K562 (cell line): ENCODE measurements around the gene UBA3. TPM values are rescaled to one million over a fixed set of nuclear protein-coding genes. Genes with fewer than 3 reads are reported as not detected.

ENCODE experiments used
- ASH1L ChIP-seq: fragments of 450-650 bp; IDR thresholded peaks from 2 replicates; pipeline ENCODE4 v1.6.1; 2018; ENCODE audit warnings: borderline replicate concordance, mild to moderate bottlenecking, low read depth; ENCODE audit not compliant: partially characterized antibody
- CTCF ChIP-seq, 3 experiments: IDR thresholded peaks in 2 of 3; conservative IDR thresholded peaks in 1 of 3; 2 replicates each; pipeline ENCODE4 v1.5.1; 2011 to 2012; ENCODE audit warnings: low read length in 3 of 3, mild to moderate bottlenecking in 3 of 3, control low read depth in 2 of 3, improper control_type of control experiment in 1 of 3, inconsistent platforms in 1 of 3, low read depth in 1 of 3, mixed read lengths in 1 of 3, moderate library complexity in 1 of 3; ENCODE audit not compliant: insufficient read depth in 2 of 3
- GABPB2 ChIP-seq: fragments of 250-450 bp; sonication (Bioruptor Pico); conservative IDR thresholded peaks from 2 replicates; pipeline ENCODE4 v1.5.1; 2021; ENCODE audit warnings: mild to moderate bottlenecking
- LEF1 ChIP-seq: fragments of 450-650 bp; IDR thresholded peaks from 2 replicates; pipeline ENCODE4 v1.6.1; 2016; ENCODE audit warnings: mild to moderate bottlenecking
- MEF2A ChIP-seq: IDR thresholded peaks from 2 replicates; pipeline ENCODE4 v1.6.1; 2011; ENCODE audit warnings: low read depth, mild to moderate bottlenecking, low read length, moderate library complexity; ENCODE audit not compliant: control insufficient read depth
- NFIX ChIP-seq: fragments of 250-450 bp; sonication (Bioruptor Pico); IDR thresholded peaks from 2 replicates; pipeline ENCODE4 v1.4.0; 2020; ENCODE audit warnings: low read depth, mild to moderate bottlenecking, moderate library complexity
- PHF20 ChIP-seq: fragments of 450-650 bp; IDR thresholded peaks from 2 replicates; pipeline ENCODE4 v1.6.1; 2018; ENCODE audit not compliant: partially characterized antibody
- ZNF668 ChIP-seq: fragments of 250-450 bp; sonication (Bioruptor Pico); IDR thresholded peaks from 2 replicates; pipeline ENCODE4 v1.8.0; 2022; ENCODE audit warnings: mild to moderate bottlenecking, inconsistent platforms
- polyA plus RNA-seq, 8 experiments: library from polyadenylated mRNA; depleted of rRNA in 4 of 8; stranded (reverse) in 5 of 8; unstranded in 3 of 8; fragments of >200 nt; fragmentation: Nextera tagmentation in 2 of 8; fragmentation: Illumina TruSeq in 1 of 8; extraction: Ambion mirVana in 2 of 8; extraction: Trizol in 1 of 8; gene quantifications; 2 replicates each; pipeline versions ENCODE4 v1.2.1 to v1.2.3, GENCODE V29; 2011 to 2014; ENCODE audit warnings: inconsistent platforms in 1 of 8, missing spikeins in 1 of 8
- total RNA-seq, 7 experiments: library from RNA; depleted of rRNA in 6 of 7; stranded (reverse); fragments of >200 nt in 6 of 7; fragmentation: Illumina TruSeq in 2 of 7; extraction: Trizol in 2 of 7; gene quantifications; 2 replicates each; pipeline versions ENCODE4 v1.2.1 to v1.2.3, GENCODE V29; 2011 to 2021; ENCODE audit warnings: low replicate concordance in 1 of 7

The UBA3 gene
- total and polyA plus RNA-seq, 9 of the 15 experiments (the other 6 are each of a cell fraction or from before 2014, with no cell fraction given) = 23.2 to 80.0 (median 38.6) TPM

- 0 out of 2 replicates have a peak, but pooled peaks have one; percentile 18 for TF ChIP-seq NFIX (CRISPR knock-in tag)
- TF ChIP-seq PHF20 = no peak
- TF ChIP-seq ZNF668 (CRISPR knock-in tag) = no peak
- TF ChIP-seq CTCF (IDR thresholded peaks at IDR 0.05 in 2 of 3, conservative IDR thresholded peaks at IDR 0.05 in 1 of 3; ENCODE audit: insufficient read depth in 2 of 3, low read depth in 1 of 3, low read length in 3 of 3) = no peak
- no peak for TF ChIP-seq LEF1
- TF ChIP-seq MEF2A = no peak
- no peak for TF ChIP-seq ASH1L
- no peak for TF ChIP-seq GABPB2
Observed at GRCh38 chr3:69085833-69086722, 5.9 kb upstream of the UBA3 start (continued).
